ENCODE measurements around the gene RABL2B. TPM values are rescaled to one million over a fixed set of nuclear protein-coding genes. Genes with fewer than 3 reads are reported as not detected.

Gene RABL2B
- total RNA-seq, 1 experiment from 2014 or later, result 36.7 TPM

DNA sequence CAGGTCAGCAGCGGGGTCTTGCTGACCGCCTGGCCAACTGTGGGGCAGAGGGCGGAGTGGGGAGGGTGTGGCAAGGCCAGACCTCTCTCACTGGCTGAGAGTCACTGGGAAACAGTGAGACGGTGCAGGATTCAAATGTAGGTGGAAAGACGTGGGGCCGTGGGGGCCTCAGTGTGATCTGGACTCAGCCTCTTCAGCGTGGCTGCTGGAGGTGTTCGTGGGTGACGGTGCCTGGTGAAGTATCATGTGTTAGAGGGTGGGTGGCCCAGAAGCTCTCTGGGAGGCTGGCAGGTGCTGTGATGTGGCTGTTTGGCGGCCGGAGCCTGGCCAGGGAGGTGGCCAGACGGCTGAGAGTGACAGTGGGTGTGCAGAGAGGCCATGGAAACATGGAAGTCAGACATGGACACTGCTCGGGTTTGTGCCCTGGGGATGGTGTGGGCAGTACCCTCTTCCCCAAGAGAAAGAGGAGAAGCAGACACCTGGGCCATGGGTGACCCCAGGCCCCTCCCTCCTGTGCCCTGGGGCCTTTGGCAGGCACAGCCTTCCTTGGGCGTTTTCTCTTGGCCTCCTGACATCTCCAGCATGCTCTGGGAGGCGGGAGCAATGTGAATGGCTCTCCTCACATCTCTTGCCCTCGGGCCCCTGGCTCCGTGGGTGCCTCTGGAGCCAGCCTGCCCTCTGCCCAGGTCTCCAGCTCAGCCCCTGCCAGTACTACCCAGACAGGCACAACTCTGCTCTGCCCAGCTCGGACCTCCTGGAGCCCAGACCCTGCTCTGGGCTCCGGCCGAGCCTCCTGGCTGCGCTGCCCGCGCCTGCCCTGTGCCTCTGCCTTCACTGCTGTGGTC, 55.5 kb downstream of the RABL2B start (continued):
- TF ChIP-seq POLR2AphosphoS5 (IDR thresholded peaks at IDR 0.05; ENCODE audit: low read depth, low read length) (no peak), CBX3 (IDR thresholded peaks at IDR 0.05; ENCODE audit: low read depth) (no peak), TCF7L2 (IDR thresholded peaks at IDR 0.05; ENCODE audit: borderline replicate concordance, extremely low read depth, insufficient read depth, insufficient read length) (no peak), FOSL1 (IDR thresholded peaks at IDR 0.05; ENCODE audit: low read depth) (no peak), SP1 (IDR thresholded peaks at IDR 0.05; ENCODE audit: low read depth) (no peak), EGR1 (IDR thresholded peaks at IDR 0.05; ENCODE audit: low read depth) (no peak), ZNF274 (IDR thresholded peaks at IDR 0.05; ENCODE audit: low read depth, low read length) (no peak), ZFX (IDR thresholded peaks at IDR 0.05) (no peak)
- TF ChIP-seq, protein P1, sequence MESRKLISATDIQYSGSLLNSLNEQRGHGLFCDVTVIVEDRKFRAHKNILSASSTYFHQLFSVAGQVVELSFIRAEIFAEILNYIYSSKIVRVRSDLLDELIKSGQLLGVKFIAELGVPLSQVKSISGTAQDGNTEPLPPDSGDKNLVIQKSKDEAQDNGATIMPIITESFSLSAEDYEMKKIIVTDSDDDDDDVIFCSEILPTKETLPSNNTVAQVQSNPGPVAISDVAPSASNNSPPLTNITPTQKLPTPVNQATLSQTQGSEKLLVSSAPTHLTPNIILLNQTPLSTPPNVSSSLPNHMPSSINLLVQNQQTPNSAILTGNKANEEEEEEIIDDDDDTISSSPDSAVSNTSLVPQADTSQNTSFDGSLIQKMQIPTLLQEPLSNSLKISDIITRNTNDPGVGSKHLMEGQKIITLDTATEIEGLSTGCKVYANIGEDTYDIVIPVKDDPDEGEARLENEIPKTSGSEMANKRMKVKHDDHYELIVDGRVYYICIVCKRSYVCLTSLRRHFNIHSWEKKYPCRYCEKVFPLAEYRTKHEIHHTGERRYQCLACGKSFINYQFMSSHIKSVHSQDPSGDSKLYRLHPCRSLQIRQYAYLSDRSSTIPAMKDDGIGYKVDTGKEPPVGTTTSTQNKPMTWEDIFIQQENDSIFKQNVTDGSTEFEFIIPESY (IDR thresholded peaks at IDR 0.05; ENCODE audit: extremely low read depth, insufficient replicate concordance, low read length), result no peak

DNA sequence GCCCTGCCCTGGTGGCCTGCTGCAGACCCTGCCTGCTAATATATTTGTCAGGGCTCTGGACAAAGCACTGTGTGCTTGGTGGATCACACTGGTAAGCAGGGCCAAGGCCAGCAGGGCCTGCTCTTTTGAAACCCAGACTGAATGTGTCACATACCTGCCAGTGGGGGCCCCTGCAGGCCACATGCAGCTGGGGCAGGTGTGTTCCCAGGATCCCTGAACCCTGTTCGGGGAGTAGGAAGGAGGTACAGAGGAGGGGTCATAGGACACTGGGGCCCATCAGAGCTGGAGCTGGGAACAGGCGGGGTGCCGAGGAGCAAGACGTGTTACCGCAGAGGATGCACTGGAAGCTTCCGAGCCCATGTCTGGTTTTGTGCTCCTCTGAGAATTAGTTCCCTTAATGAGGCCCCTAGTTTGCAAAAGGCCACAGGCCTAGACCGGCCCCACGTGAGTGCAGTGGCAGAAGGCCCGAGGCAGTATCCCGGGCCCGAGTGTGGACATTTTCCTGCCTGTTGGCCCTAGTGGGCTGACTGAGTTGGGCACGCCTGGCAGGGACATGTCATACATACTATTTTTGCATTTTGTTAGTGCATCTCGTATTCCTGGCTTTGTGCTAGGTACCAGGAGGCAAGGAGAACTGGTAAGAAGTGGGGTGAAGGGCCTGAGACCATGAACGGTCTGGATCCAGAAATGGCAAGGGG, 56.6 kb downstream of the RABL2B start:
- Histone ChIP-seq H3K79me2 (ENCODE audit: insufficient read depth, low read length) (no peaks in the 10 kb centered on the region), H3K4me3 (replicated peaks in 1 of 2; ENCODE audit: low read depth in 1 of 2, low read length in 2 of 2) (no peak overlapping the region), H3K9me2 (ENCODE audit: insufficient read depth) (no peaks in the 10 kb centered on the region), H4K20me1 (ENCODE audit: insufficient read depth) (no peaks in the 10 kb centered on the region), H2AFZ (ENCODE audit: low read depth, low read length, poor library complexity, severe bottlenecking) (no peak overlapping the region), H3K27me3 (ENCODE audit: insufficient read depth, low read length) (no peaks in the 10 kb centered on the region), H3K4me2 (ENCODE audit: low read length) (no peak overlapping the region), H3K27ac (ENCODE audit: low read depth, low read length) (no peak overlapping the region), H3K36me3 (ENCODE audit: control insufficient read depth in 1 of 2, insufficient read depth in 2 of 2, low read length in 2 of 2) (peaks cover 0 to 7% of the 10 kb centered on the region in 2 experiments; a peak in 3 of 4 replicates), H3K9ac (ENCODE audit: low read length) (no peak overlapping the region), H3K9me3 (ENCODE audit: control insufficient read depth in 1 of 2, insufficient read depth in 1 of 2, low read depth in 1 of 2, low read length in 2 of 2) (no peaks in the 10 kb centered on the region), H3K4me1 (ENCODE audit: control insufficient read depth in 1 of 2, insufficient read depth in 2 of 2, low read length in 2 of 2) (peaks cover 0 to 4% of the 10 kb centered on the region in 2 experiments; a peak in 2 of 4 replicates)
- ChIA-PET POLR2A (no interaction called here), CTCF (no interaction called here), RAD21 (ENCODE audit: low non-redundant PET in 1 of 2, low total read pairs in 2 of 2, uncharacterized antibody in 2 of 2, unreplicated experiment in 2 of 2) (no interaction called here)
- DNase-seq (ENCODE audit: low read depth, low spot score) (no peak), ATAC-seq (0 out of 2 replicates have a peak, but pooled peaks have one; percentile 41)
- intact Hi-C loops (cut with micrococcal nuclease), result no loop called here
- BruUV-seq (replicated peaks), result no TSS peak
- TF ChIP-seq, protein P2, sequence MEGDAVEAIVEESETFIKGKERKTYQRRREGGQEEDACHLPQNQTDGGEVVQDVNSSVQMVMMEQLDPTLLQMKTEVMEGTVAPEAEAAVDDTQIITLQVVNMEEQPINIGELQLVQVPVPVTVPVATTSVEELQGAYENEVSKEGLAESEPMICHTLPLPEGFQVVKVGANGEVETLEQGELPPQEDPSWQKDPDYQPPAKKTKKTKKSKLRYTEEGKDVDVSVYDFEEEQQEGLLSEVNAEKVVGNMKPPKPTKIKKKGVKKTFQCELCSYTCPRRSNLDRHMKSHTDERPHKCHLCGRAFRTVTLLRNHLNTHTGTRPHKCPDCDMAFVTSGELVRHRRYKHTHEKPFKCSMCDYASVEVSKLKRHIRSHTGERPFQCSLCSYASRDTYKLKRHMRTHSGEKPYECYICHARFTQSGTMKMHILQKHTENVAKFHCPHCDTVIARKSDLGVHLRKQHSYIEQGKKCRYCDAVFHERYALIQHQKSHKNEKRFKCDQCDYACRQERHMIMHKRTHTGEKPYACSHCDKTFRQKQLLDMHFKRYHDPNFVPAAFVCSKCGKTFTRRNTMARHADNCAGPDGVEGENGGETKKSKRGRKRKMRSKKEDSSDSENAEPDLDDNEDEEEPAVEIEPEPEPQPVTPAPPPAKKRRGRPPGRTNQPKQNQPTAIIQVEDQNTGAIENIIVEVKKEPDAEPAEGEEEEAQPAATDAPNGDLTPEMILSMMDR (IDR thresholded peaks at IDR 0.05 in 2 of 3, conservative IDR thresholded peaks at IDR 0.05 in 1 of 3; ENCODE audit: borderline replicate concordance in 1 of 3, insufficient read depth in 1 of 3, low read depth in 2 of 3, low read length in 2 of 3), result peak in 2 of 3 experiments; percentile 5 to 24; a peak in 2 of 6 replicates
- no peak for TF ChIP-seq POLR2A (IDR thresholded peaks at IDR 0.05; ENCODE audit: borderline replicate concordance, extremely low read depth, insufficient read depth, insufficient read length)
- no peak for TF ChIP-seq ZFX (IDR thresholded peaks at IDR 0.05)
- no peak for TF ChIP-seq POLR2AphosphoS5 (IDR thresholded peaks at IDR 0.05; ENCODE audit: low read depth, low read length)
- no peak for TF ChIP-seq SIN3A (IDR thresholded peaks at IDR 0.05; ENCODE audit: low read depth)
